NCI-H774 (cell line): ENCODE data around the gene NEU1.

Experiments used
- DNase-seq: peaks from one replicate; lab custom pipeline; 2025; lab: John Stamatoyannopoulos, UW

NEU1 gene

DNA sequence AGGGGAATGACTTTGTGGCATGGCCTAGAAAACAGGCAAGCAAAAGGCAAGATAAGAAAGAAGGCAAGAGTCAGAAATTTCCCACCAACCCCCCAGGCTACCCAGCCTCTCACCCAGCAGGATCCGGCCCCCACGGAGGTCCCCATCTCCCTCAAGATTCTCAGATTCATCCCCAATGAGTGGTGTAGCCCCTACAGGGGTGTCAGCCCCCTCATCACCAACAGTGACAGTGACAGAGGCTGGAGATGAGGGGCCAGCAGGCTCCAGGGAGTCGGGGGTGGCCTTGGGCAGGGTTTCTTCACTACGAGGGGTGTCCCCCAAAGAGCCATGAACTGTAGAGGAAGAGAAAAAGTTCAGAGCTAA is 33.9 kb upstream of the NEU1 start:
- no peak for DNase-seq

DNA sequence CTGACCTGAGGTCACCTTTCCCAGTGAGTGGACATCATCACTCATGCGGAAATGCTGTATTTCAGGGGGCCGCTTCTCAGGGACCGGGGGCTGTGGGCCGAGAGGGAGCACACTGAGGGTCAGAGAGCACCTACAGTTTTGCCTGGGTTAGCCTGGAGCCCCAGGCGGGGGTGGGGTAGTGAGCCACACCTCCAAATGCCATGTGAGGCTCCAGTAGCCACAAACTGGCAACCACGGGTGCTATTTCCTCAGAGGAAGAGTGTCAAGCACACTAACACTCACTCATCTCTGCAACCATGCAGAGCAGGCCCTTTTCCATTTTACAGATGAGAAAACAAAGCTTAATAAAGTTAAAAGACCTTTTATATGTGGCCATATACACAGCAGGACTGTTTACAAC is 30.2 kb upstream of the NEU1 start:
- no peak for DNase-seq

GRCh38 chr6:31889331-31889972 is 26.8 kb upstream of the NEU1 start:
- no peak for DNase-seq

GRCh38 chr6:31888276-31889258 is 25.9 kb upstream of the NEU1 start:
- DNase-seq = no peak

GRCh38 chr6:31887173-31888007 is 24.8 kb upstream of the NEU1 start:
- no peak for DNase-seq

DNA sequence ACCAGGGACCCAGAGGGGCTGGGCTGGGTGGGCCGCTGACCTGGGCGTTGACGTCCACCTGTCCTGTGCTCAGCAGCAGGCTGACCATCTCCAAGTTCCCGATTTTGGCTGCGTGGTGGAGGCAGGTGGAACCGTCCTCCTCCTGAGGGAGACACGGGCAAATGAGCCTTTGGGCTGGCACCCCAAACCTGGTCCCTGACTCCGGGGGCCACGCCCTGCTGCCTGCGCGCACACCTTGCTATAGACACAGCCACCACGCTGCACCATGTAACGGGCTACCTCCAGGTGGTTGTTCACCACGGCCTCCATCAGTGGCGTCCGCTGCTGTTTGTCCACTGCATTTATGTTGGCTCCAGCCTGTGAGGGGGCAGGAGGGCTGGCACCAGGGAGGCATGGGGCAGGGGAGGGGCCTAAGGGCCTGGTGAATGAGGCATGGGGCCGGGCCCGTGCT is 23.9 kb upstream of the NEU1 start:
- DNase-seq = no peak

DNA sequence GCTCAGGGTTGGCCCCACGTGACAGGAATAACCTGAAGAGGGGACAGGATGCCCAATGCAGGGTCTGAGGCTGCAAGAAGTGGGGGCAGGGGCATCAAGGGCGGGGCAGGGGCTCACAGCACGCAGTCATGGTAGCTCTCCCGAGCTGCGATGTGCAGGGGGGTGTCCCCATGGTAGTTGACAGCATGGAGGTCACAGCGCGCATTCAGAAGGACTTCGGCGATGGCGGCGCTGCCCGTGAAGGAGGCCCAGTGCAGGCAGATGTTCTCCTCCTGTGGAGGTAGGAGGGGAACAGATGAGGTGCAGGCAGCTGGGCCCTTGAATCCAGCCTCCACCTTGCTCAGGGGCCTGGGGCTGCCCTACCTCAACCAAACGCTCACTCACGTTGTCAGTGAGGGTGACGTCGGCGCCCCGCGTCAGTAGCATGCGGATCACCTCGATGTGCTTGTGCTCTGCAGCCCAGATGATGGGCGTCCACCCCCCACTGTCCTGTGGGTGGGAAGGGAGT is 22.0 kb upstream of the NEU1 start:
- DNase-seq = no peak

DNA sequence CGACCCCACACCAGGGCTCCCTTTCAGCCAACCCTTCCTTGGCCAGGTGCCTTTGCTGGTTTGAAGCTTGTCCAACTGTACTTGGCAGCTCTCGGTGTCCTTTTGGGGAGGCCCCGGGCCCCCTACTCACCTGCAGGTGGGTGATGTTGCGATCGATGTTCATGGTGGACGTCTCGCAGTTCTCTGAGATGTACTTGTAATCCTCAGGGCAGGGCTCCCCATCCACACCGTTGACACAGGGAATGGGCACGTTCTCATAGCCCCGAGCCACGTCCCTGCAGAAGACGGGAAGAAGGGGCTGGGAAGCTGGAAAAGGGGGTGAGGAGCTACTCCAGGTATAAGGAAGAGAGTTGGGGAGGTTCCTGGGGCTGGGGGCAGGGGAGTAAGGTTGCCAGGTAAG is 21.1 kb upstream of the NEU1 start:
- no peak for DNase-seq

GRCh38 chr6:31882344-31882743 is 19.7 kb upstream of the NEU1 start:
- no peak for DNase-seq

GRCh38 chr6:31881136-31881859 is 18.7 kb upstream of the NEU1 start:
- DNase-seq = no peak

- DNase-seq = no peak
Observed at GRCh38 chr6:31880616-31881015, 18.0 kb upstream of the NEU1 start.

GRCh38 chr6:31879901-31880300 is 17.3 kb upstream of the NEU1 start:
- no peak for DNase-seq

GRCh38 chr6:31879143-31879542 is 16.5 kb upstream of the NEU1 start:
- DNase-seq = no peak

DNA sequence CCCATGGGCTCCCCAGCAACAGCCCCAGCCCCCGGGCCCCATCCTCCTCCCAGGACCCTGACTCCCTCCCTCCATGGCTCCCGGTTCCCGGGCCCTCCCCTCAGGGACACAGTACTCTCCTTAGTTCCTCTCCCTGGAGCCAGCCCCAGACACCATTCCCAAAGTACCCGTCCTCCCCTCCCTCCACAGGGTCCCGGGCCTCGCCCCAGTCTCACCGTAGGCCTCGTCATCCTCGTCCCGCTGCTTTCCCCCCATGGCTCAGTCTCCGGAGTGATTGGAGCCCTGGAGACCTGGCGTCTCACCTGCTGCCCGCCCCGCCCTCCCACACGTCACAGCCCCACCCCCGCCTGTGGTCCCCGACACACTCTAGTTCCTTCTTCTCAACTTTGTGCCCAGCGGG is 16.1 kb upstream of the NEU1 start, which contains the start of gene SLC44A4:
Gene SLC44A4 (minus strand): TSS at position 272 of the 400 bp plus-strand sequence. CDS start 17 bp downstream, at position 255.
- DNase-seq = no peak

GRCh38 chr6:31878222-31878621 is 15.6 kb upstream of the NEU1 start:
- DNase-seq = no peak

GRCh38 chr6:31877651-31878161 is 15.1 kb upstream of the NEU1 start:
- no peak for DNase-seq

DNA sequence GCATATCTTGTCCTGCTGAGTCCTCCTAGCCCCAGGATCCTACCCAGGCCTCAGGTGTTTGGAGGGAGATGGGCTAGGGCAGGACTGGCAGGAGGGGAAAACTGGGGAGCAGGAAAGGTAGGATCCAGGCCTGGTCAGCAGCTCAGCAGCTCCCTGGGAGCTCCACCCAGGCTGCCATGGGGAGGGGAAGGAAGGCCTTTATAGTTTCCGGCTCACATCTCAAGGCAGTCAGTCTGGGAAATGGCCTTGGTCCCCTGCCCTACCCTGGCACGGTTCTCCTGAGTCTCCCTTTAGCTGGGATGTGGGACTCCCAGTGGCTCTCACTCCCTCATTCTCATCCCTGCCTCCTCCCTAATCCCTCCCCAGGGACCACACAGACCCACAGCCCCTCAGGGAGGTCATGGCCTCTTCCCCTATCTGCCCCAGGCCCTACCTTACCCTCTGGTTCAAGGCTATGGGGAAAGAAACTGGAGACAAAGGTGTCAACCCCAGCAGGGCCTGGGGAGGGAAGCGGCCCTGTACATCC is 14.6 kb upstream of the NEU1 start:
- DNase-seq = no peak

- no peak for DNase-seq
Observed at GRCh38 chr6:31876357-31876756, 13.7 kb upstream of the NEU1 start.

DNA sequence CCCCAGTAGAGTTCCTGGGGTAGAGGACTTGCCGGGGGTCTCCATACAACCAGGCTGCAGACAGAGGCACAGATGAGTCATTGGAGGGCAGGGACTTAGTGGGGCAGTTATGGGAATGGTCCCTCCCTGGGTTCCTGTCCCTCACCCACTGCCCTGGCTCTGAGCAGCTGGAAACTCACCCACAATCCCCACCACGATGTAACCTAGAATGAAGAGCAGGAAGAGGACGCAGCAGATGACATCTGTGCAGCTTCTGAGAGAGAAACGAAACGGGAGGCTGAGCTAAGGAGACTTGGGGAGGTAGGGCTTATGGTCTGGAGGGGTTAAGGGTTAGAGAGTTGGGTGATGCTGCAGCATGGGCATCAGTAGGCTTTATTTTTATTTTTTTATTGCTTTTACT is 13.3 kb upstream of the NEU1 start:
- DNase-seq = no peak

DNA sequence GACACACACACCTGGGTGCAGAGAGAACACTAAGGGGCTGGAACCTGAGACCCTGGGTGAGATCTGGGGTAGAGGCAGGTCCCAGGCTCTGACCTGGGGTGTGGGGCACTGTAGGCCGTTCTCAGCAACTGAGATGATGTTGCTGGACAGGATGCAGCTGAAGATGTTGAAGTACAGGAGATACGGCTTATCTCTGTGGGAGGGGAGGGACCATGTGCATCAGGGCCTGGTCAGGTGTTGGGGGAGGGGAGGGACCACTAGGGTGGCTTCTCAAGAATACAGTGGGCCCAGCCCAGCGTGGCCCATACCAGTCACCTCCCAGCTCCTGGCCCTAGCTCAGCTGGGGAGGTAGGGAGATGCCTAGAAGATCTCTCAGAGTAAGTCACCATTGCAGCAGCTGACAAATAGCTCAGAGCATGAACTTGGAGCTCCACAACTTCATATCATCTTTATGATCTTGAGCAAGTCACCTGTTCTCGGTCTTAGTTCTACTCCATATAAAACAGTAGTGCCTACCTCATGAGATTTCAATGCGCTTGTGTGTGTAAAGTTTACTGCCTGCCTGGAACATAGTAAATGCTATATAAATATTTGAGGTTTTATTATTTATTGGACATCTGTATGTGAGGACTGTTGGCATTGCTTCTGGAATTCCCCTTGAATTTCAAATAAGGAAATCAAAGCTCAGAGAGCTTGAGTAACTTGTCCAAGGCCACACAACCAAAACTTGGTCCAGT is 12.4 kb upstream of the NEU1 start:
- no peak for DNase-seq
